T1000 (cell line): ENCODE results near the gene MXD1.

Experiments used
- DNase-seq: peaks from one replicate; lab custom pipeline; 2025; ENCODE audit warnings: mixed read lengths; lab: John Stamatoyannopoulos, UW

MXD1 gene

DNA sequence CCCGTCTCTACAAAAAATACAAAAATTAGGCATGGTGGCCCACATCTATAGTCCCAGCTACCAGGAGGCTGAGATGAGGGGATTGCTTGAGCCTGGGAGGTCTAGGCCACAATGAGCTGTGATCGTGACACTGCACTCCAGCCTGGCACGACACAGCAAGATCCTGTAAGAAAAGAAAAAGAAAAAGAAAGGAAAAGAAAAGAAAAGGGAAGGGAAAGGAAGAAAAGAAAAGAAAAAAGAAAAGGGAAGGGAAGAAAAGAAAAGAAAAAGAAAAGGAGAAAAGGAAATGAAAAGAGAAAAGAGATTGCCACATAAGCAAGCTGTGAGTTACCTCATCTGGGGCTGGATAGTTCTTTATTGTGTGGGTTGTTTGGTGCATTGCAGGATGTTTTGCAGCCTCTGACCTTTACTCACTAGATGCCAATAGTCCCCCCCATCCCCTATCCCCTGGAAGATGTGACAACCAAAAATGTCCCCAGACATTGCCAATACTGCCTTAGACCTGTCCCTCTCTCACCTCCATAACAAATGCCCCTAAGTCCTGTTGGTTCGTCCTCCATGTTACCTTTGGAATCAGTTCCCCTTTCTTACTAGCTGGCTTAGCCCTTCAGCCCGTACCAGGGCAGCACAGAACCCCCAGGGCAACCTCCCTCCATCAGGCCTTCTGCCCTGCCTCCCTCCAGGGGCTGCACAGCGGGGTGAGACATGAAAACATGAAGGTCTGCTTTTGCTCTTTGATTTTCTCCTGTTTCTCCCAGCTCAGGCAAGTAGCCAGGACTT, 37.6 kb downstream of the MXD1 start:
- no peak for DNase-seq

DNA sequence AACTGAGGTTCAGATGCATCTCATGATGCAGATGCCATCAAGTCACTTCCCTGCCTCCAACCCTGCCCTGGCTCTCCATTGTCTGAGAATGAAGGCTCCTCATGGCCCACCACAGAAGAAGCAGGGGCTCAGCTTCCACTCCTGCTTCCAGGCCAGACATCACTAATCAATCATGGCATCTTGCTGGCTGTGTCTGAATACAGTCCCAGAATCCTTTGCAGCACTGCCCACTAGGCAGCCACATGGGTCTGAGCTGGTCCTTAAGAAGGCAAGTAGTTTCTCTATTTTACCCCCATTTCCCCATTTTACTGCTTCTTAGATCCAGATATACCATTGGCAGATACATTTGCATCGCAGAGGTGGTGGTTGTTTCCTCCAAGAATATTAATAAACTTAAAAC, 39.2 kb downstream of the MXD1 start:
- DNase-seq = no peak

GRCh38 chr2:69955029-69955428, 40.1 kb downstream of the MXD1 start:
- DNase-seq = no peak

DNA sequence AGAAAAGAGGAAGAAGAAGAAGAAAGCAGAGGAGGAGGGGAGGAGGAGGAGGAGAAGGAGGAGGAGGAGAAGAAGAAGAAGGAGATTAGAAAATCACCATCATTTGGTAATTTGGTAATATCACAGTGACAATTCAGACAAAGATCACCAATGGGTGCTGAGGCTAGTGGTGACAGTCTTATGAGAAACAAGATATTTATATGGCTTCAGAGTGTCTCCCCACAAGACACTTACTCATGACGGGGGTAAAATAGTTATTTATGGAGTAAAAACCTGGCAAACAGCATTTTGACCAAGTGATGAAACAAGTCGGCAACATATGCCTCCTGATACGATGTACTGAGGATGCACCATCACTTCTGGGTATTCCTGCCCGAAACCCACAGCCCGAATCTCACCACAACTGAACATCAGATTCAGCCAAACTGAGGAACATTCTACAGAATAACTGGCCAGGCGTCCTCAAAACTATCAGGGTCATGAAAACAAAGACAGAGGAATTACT, 41.6 kb downstream of the MXD1 start:
- DNase-seq = no peak

- DNase-seq = no peak
Observed at GRCh38 chr2:69957965-69958364, 43.1 kb downstream of the MXD1 start.

- no peak for DNase-seq
Observed at GRCh38 chr2:69958480-69958879, 43.6 kb downstream of the MXD1 start.

DNA sequence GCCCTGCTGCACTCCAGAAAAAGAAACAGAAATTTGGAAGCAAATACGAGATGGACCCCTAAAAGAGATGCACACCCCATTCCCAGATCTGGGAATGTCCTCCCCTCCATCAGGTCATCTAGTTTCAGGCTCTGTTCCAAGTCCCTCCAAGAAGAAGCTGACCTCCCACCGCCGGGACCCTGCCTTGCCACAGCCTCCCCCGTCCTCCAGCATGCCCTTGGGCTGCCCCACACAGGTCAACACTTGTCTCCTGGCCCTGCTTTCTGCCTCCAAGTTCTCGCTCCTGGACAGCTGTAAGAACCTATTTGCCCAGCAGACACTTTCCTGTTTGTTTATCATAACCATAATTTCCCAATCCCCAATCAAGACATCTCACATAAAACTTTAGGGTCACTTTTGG, 44.5 kb downstream of the MXD1 start:
- no peak for DNase-seq

GRCh38 chr2:69960821-69961220, 45.9 kb downstream of the MXD1 start:
- no peak for DNase-seq

DNA sequence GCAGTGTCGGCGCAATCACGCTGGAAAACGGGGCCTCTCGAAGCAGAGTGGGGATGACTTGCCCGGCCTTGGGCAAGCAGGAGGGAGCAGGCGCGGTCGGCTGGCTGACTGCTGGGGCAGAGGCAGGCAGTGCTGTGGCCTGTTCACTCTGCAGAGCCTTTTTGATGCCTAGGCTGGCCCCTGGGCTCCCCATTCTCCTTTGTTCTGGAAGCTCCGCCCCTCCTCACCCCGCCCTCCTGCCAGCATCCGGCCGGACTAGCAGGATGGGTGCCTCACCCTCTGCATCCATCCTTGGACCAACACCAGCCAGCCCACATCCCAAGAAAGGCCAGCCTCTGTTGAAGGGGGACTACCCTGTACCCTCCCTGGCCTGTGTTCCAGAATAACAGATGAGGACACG, 46.6 kb downstream of the MXD1 start, which contains the start of gene ASPRV1:
ASPRV1 (minus strand) TSS at position 136 of the 400 bp plus-strand sequence. CDS start 195 bp downstream, outside the sequence.
- DNase-seq = no peak

DNA sequence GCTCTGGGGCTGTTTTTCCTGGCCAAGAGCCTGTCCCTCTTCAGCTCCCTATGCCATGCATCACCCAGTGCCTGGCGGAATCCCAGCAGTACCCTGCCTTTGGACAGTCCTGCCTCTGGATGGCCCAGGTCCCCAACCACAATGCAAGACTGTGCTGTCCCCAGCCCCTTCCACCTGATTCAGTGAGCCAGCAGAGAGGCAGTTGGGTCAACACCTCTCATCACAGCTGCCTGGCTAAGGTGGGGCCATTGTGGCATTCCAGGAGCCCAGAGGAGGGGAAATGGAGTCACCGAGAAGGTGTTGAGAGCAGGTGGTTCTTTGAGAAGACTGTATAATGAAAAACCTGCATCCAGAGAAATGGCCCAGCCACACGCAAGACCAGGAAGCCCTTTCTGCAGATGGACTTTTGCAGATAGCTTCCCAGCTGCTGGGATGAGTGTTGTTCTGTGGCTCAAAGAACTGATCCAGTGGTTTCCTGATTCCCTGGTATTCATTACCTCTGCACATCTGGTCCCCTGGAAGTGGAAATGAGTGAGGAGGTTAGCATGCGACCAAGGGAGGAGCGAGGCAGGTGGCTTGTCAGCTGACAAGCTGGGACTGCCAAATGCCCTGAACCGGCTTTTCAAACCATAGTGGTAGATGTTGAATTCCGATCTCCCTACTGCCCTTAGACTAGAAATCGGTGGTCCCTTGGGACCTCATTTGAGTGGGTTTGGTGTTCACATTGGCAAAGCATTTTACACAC, 48.2 kb downstream of the MXD1 start:
- DNase-seq = no peak

DNA sequence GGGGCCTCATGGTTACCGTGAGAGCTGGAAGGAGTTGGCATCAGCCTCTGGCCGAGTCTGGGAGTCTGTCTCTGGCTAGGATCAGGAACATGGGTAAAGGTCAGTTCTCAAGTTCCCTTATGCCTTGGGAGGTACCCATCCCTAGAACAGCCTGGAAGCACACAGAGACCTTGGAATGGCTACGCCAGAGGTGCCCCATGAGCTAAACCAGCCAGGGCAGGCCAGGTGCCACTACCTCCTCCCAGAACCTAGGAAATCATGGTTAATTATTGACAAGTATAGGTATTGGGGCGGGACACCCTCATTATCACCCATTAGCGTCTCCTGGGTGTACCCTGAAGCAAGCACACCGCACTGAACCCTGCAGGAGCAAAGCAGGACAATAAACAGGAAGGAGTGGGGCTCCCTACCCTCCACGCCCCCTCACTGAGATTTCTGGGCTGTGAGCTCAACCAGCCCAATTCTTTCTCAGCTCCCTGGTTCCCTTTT, 49.5 kb downstream of the MXD1 start:
- no peak for DNase-seq

DNA sequence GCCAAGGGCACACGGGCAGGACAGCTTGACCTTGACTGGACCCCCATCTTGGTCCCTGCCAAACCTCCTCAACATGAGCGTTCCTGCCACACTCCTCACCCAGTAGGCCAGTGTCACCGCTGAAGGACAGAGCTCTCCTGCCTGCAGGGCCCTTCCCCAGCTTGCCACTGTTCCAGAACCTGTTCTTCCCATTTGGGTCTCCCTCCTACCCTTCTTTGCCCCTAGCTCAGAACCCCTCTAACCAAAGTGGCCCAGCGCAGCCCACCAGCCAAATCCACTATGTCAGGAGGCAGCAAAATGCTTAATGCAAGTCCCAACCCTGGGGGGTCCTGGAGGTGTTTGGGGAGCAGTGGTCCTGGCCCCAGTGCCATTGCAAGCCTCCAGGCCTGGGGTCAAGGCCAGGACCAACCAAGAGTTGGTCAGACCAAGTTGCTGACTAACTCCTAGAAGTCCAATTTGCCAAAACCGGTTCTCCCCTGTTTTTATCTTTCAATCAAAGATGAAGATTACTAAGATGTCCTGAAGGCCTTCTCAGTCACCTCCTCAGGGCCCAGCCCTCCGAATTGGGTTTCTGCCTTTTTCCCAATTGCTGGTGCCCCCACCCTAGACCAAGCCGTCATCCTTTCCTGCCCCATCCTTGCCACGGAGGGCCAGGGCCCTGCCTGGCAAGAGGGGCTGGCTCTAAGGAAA, 51.0 kb downstream of the MXD1 start:
- DNase-seq = no peak

GRCh38 chr2:69966496-69966895, 51.6 kb downstream of the MXD1 start:
- DNase-seq = no peak

DNA sequence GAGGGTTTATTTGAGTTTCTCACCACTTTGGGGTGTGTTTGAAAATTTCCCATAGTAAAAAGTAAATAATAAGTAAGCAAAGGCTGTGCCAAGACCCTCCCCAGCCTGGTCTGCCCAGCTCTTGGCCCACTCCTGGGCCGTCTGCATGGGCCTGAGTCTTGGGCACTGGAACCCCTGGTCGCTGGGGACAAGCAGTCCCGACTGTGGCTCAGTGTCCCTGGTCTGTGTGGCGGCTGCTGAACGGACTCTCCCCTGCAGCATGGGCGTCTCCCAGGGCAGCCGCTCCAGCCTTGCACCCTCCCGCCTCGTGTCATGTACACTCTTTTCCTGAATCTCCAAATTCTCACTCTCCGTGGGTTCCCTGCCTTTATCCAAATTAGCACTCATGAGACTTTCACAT, 53.7 kb downstream of the MXD1 start:
- no peak for DNase-seq

DNA sequence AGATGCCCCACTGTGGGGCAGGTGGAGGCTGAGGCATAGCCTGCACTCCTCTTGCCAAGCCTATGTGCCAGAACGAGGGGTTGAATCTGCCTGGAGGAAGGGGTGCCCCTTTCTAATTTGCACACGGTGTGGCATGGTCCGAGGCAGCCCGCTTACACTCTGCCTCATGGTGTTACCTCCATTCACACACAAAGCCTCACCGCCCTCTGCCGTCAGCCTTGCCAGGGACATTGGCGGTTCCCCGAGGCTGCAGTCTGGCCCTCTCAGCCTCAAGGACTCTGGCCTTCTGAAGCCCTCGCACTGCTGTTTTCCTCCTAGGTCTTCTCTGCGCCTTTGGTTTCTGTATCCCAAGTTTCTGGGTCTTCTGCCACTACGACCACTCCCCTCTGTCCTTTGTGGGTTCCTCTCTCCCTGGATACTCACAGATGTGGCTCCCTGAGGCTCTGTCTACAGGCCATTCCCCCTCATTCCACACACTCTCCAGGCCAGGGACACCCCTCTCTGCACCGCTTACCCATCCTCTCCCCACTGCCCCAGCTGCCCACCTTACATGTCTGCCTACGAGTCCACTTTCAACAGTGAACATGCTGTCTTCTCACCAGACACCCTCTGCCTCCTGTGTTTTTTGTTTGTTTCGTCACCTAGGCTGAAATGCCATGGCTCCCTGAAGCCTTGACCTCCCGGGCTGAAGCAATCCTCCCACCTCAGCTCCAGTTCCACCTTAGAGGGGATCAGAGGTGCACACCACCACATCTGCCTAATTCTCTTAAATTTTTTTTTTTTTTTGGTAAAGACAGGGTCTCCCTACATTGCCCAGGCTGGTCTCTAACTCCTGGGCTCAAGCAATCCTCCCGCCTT, 54.4 kb downstream of the MXD1 start:
- DNase-seq = no peak

- DNase-seq = no peak
Observed at GRCh38 chr2:69969991-69970390, 55.1 kb downstream of the MXD1 start.

DNA sequence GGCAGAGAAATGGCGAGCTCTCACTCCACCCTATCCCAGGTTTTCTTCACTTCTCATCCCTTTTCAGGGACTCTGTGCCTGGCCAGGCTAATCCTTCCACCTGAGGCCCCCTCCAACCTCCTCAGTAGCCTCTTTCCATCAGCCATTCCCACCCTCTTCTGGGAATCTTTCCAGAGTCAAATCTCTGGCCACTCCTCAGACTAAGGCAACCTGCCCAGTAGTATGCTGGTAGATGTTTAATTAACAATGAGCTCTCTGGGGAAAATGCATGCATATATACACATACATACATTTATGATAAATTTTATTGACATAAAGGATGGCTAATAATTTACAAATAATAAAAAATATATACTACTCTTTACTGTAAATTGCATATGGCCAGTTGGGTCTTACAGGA, 57.9 kb downstream of the MXD1 start:
- DNase-seq = no peak

DNA sequence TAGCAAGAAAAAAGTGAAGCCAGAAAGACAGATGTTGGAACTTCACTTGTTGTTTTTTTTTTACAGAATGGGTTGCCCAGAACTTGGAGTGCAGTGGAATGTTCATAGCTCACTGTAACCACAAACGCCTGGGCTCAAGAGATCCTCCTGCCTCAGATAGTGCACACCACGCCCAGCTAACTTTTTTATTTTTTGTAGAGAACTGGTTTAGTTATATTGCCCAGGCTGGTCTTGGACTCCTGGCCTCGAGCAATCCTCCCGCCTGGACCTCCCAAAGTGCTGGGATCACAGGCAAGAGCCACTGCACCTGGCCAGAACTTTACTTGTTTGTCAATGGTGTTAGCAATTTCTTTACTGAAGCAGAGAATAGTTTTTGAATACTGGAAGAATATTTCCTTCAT, 58.4 kb downstream of the MXD1 start:
- DNase-seq = no peak

DNA sequence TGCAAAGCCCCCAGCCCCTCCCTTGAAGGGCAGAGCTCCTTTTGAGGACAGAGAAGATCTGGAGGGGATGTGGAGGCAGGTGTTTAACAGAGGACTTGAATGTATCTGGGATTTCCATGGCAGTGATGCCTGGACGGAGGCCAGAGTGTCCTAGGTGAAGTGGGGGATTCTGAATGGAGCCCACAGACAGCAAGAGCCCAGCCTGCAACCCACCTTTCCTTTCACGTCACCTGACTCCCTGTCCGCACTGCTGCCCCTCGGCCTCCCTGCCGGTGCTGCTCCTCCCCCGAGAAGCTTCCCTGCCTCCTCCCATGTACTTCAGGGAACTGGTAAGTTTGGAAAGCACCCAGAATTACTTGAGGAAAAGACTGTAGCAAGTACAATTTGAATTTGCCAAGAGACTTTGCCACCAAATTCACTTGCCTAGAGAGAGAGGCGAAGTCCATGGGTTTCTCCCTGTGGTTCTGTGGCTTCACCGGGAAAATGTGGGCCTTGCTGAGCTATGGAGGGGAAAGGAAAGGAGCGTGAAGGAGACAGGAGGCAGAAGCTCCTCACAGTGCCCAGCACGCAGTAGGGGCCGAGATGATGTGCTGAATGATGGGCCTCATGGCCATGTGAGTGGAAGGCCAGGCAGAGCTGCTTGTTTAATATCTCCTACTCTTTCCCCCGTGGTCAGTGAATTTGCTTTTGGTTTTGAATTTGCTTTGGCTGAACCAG, 60.4 kb downstream of the MXD1 start:
- DNase-seq = no peak

DNA sequence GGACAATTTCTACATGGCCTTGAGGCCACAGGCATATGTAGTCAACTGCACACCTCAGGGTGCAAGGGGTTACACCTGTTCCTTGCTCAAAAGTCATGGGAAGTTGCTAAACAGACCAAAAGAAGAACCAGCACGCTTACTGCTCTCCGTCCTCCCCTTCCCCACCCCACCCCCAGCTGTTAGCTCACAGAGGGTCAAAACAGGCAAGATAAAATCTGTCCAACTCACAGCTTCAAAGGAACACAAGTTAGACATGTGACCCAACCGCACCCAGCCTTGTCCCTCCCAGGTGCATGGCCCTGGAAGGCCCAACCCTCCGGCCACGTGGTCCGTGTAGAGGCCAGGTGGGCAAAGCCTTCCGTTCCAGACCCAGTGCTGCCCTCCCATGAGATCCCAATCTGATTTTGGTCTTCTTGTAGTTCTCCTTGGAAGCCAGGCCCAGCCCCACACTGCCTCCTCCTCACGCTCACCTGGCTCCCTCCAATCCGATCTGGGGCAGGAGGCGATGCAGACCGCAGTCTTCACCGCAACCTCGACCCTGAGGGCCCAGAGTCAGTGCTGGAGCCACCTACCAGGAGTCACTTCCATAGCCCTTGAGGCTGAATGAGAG, 61.0 kb downstream of the MXD1 start:
- DNase-seq = no peak
